CD4-positive, alpha-beta memory T cell (primary cell): ENCODE results near the gene MYO18B. TPM values are rescaled to one million over a fixed set of nuclear protein-coding genes. Genes with fewer than 3 reads are reported as not detected.

Experiments used
- CTCF ChIA-PET: fragments of 350-600 bp; sonication (Branson Sonifier 250); formaldehyde crosslinking; loops from one replicate; lab custom pipeline; 2021; ENCODE audit warnings: inconsistent platforms; ENCODE audit not compliant: partially characterized antibody; lab: Charles Lee
- POLR2A ChIA-PET: fragments of 350-600 bp; sonication (Branson Sonifier 250); formaldehyde crosslinking; loops from one replicate; lab custom pipeline; 2021; ENCODE audit not compliant: partially characterized antibody; lab: Charles Lee
- DNase-seq, 5 donors: peaks; one replicate each; pipeline versions ENCODE4 v3.0.0 to v3.0.0-alpha.2; 2020 to 2022; ENCODE audit warnings: mixed read lengths in 1 of 5
- H3K27ac ChIP-seq: one replicate; pipeline ENCODE4 v1.7.0; 2013; ENCODE audit warnings: low read depth, low read length
- H3K27me3 ChIP-seq: 2 replicates; pipeline ENCODE4 v1.7.0; 2013; ENCODE audit warnings: mild to moderate bottlenecking, low read length, moderate library complexity; ENCODE audit not compliant: insufficient read depth
- H3K36me3 ChIP-seq: 2 replicates; pipeline ENCODE4 v1.7.0; 2013; ENCODE audit warnings: mild to moderate bottlenecking, low read length, moderate library complexity; ENCODE audit not compliant: insufficient read depth
- H3K4me1 ChIP-seq: 2 replicates; pipeline ENCODE4 v1.7.0; 2013; ENCODE audit warnings: mild to moderate bottlenecking, low read length, moderate library complexity; ENCODE audit not compliant: insufficient read depth
- H3K4me3 ChIP-seq, 2 donors: one replicate each; pipeline ENCODE4 v1.7.0; 2013; ENCODE audit warnings: low read length in 2 of 2, mild to moderate bottlenecking in 1 of 2
- H3K9me3 ChIP-seq, 2 donors: one replicate each; pipeline ENCODE4 v1.7.0; 2013; ENCODE audit warnings: low read length in 2 of 2, control low read depth in 1 of 2; ENCODE audit not compliant: control insufficient read depth in 1 of 2
- H3K27ac Mint-ChIP-seq, 7 donors: one replicate each; pipeline ENCODE4 v1.8.0; 2020 to 2021; ENCODE audit warnings: mixed read lengths in 7 of 7, mild to moderate bottlenecking in 6 of 7, inconsistent platforms in 3 of 7, moderate library complexity in 3 of 7
- H3K27me3 Mint-ChIP-seq, 2 donors: one replicate each; pipeline ENCODE4 v1.8.0; 2020 to 2021; ENCODE audit warnings: mixed read lengths in 2 of 2
- H3K36me3 Mint-ChIP-seq, 2 donors: one replicate each; pipeline ENCODE4 v1.8.0; 2020 to 2021; ENCODE audit warnings: mixed read lengths in 2 of 2, inconsistent platforms in 1 of 2, mild to moderate bottlenecking in 1 of 2
- H3K4me1 Mint-ChIP-seq, 4 donors: one replicate each; pipeline ENCODE4 v1.8.0; 2020 to 2021; ENCODE audit warnings: mixed read lengths in 4 of 4, mild to moderate bottlenecking in 1 of 4
- H3K4me3 Mint-ChIP-seq, 8 donors: one replicate each; pipeline ENCODE4 v1.8.0; 2020 to 2021; ENCODE audit warnings: mixed read lengths in 8 of 8, mild to moderate bottlenecking in 7 of 8, moderate library complexity in 6 of 8, inconsistent platforms in 3 of 8
- H3K9me3 Mint-ChIP-seq, 8 donors: one replicate each; pipeline ENCODE4 v1.8.0; 2020 to 2021; ENCODE audit warnings: mixed read lengths in 8 of 8, mild to moderate bottlenecking in 5 of 8, inconsistent platforms in 3 of 8, moderate library complexity in 1 of 8
- intact Hi-C: fragments of 100-400 bp; cut with micrococcal nuclease; formaldehyde crosslinking; loops from one replicate; pipeline ENCODE4 v1.15.1; 2023
- polyA plus RNA-seq, 2 donors: library from polyadenylated mRNA; unstranded; fragments of 300-500 nt; fragmentation: Illumina TruSeq; gene quantifications; one replicate each; pipeline ENCODE4 v1.2.3, GENCODE V29; 2021
- total RNA-seq, 2 experiments: library from RNA; stranded (reverse); gene quantifications; one replicate each; pipeline ENCODE4 v1.2.3, GENCODE V29; 2021

Gene MYO18B
- total and polyA plus RNA-seq, 4 experiments from 2014 or later = 0.02 to 0.26 (median 0.19) TPM; not detected in 1

GRCh38 chr22:25712661-25713400 lies 29.2 kb upstream of the MYO18B start:
- Histone ChIP-seq H3K4me3 (no peak overlapping the region), H3K27ac (no peak overlapping the region), H3K9me3 (no peaks in the 10 kb centered on the region), H3K4me1 (no peaks in the 10 kb centered on the region), H3K27me3 (no peaks in the 10 kb centered on the region), H3K36me3 (no peaks in the 10 kb centered on the region)
- CTCF ChIA-PET = interaction anchor here (1.7 kb wide), 1 partner anchor 10 kb away, joined by 6 read pairs; no protein-coding TSS in a partner anchor
- intact Hi-C loops = no loop called here
- H3K4me3 Mint-ChIP-seq = no peak overlapping the region
- H3K9me3 Mint-ChIP-seq = no peaks in the 10 kb centered on the region
- H3K36me3 Mint-ChIP-seq = peaks cover 0 to 5% of the 10 kb centered on the region in 2 donors
- no peaks in the 10 kb centered on the region for H3K27me3 Mint-ChIP-seq
- peaks cover 0 to 3% (median 2%) of the 10 kb centered on the region in 4 donors for H3K4me1 Mint-ChIP-seq
- no peak for DNase-seq
- no peak overlapping the region for H3K27ac Mint-ChIP-seq
- POLR2A ChIA-PET = no interaction called here

- ChIA-PET POLR2A (no interaction called here), CTCF (no interaction called here)
- no peaks in the 10 kb centered on the region for H3K4me1 ChIP-seq
- Mint-ChIP-seq H3K36me3 (peaks cover 0 to 5% of the 10 kb centered on the region in 2 donors), H3K4me3 (no peak overlapping the region), H3K27me3 (no peaks in the 10 kb centered on the region), H3K27ac (no peak overlapping the region), H3K9me3 (no peaks in the 10 kb centered on the region), H3K4me1 (peaks cover 0 to 3% (median 2%) of the 10 kb centered on the region in 4 donors)
- intact Hi-C loops = no loop called here
- H3K9me3 ChIP-seq = no peaks in the 10 kb centered on the region
- no peak overlapping the region for H3K4me3 ChIP-seq
- no peak overlapping the region for H3K27ac ChIP-seq
- no peak for DNase-seq
- no peaks in the 10 kb centered on the region for H3K27me3 ChIP-seq
- no peaks in the 10 kb centered on the region for H3K36me3 ChIP-seq
Observed at GRCh38 chr22:25714070-25714469, 27.9 kb upstream of the MYO18B start.

DNA sequence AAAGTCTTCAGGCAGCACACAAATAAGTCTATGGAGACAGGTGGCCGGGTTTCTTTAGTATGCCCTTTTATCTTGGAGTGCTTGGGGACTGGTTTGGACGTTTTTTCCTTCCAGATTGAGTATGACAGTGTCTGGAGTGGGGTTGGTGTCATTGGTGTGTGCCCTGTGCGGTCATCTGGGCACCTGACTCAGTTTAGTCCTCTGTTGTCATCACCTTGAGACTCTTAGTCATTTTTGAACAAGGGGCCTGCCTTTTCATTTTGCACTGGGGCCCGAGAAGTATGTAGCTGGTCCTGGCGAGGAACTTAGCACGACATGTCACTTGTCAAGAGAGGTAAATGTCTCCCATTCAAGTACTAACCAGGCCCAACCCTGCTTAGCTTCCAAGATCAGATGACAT lies 27.2 kb upstream of the MYO18B start:
- Histone ChIP-seq H3K4me3 (no peak overlapping the region), H3K9me3 (no peaks in the 10 kb centered on the region), H3K36me3 (no peaks in the 10 kb centered on the region), H3K27ac (no peak overlapping the region), H3K4me1 (no peaks in the 10 kb centered on the region), H3K27me3 (no peaks in the 10 kb centered on the region)
- intact Hi-C loops = no loop called here
- DNase-seq = no peak
- Mint-ChIP-seq H3K36me3 (peaks cover 0 to 5% of the 10 kb centered on the region in 2 donors), H3K27ac (no peak overlapping the region), H3K4me1 (peaks cover 0 to 3% (median 1%) of the 10 kb centered on the region in 4 donors), H3K27me3 (no peaks in the 10 kb centered on the region), H3K9me3 (no peaks in the 10 kb centered on the region), H3K4me3 (no peak overlapping the region)
- ChIA-PET POLR2A (no interaction called here), CTCF (no interaction called here)

DNA sequence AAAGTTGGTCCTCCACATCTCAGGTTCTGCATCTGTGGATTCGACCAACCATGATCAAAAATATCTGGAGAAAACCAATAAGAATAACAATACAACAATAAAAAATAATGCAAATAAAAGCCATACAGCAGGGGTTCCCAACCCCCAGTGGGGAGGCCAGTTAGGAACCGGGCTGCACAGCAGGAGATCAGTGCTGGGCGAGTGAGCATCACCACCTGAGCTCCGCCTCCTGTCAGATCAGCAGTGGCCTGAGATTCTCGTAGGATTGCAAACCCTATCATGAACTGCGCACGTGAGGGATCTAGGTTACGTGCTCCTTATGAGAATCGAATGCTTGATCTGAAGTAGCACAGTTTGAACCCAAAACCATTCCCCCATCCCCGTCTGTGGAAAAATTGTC lies 25.4 kb upstream of the MYO18B start:
- Histone ChIP-seq H3K4me3 (no peak overlapping the region), H3K4me1 (no peaks in the 10 kb centered on the region), H3K27me3 (no peaks in the 10 kb centered on the region), H3K36me3 (no peaks in the 10 kb centered on the region), H3K27ac (no peak overlapping the region), H3K9me3 (no peaks in the 10 kb centered on the region)
- Mint-ChIP-seq H3K36me3 (peaks cover 0 to 1% of the 10 kb centered on the region in 2 donors), H3K27ac (no peak overlapping the region), H3K4me1 (no peaks in the 10 kb centered on the region), H3K4me3 (no peak overlapping the region), H3K9me3 (no peaks in the 10 kb centered on the region), H3K27me3 (no peaks in the 10 kb centered on the region)
- ChIA-PET POLR2A (no interaction called here), CTCF (no interaction called here)
- intact Hi-C loops = no loop called here
- DNase-seq = no peak

DNA sequence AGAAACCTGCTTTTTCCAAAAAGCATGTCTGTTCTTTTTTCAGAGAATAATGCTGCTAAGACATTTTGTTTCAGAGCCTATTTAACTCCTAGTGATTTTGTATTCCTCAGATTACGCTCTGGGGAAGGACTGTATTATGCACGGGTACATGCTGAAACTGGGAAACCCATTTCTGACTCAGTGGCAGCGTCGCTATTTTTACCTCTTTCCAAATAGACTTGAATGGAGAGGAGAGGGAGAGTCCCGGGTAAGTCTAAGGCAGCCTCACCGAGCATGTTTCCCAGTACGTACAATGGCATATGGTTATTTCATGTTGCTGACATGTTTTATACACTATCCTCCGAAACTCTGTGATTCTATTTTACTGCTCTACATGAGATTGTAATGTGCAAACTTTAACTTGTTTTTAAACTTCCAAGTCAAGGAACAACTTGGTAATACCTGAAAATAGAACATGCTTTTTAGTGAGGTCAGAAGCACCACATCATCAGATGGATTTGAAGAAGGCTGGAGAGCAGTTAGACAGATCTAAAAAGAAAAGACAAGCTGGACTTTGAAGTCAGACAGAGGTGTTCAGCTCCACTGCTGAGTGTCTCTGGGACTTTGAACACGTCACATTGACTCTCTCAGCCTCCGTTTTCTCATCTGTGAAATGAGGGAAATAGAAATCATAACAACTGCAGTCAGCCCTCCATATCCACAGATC lies 23.7 kb upstream of the MYO18B start:
- H3K27ac Mint-ChIP-seq = no peak overlapping the region

DNA sequence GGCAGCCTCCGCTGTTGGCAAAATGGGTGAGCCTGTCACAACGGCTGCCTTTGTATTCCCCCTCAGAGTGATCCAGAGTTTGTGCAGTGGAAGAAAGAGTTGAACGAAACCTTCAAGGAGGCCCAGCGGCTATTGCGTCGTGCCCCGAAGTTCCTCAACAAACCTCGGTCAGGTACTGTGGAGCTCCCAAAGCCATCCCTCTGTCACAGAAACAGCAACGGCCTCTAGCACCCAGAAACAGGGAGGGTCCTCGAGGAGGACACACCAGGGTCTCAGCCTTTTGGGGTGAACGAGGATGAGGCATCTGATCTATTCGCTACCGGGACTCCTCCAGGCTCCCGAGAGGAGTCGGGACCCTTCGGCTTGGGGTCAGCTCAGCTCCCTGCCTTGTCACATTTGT lies 19.8 kb upstream of the MYO18B start:
- Mint-ChIP-seq H3K27ac (no peak overlapping the region), H3K4me1 (no peaks in the 10 kb centered on the region), H3K4me3 (no peak overlapping the region), H3K27me3 (no peaks in the 10 kb centered on the region), H3K36me3 (no peaks in the 10 kb centered on the region), H3K9me3 (no peaks in the 10 kb centered on the region)
- H3K27me3 ChIP-seq = no peaks in the 10 kb centered on the region
- CTCF ChIA-PET = no interaction called here
- intact Hi-C loops = no loop called here
- POLR2A ChIA-PET = no interaction called here
- H3K36me3 ChIP-seq = no peaks in the 10 kb centered on the region
- no peak overlapping the region for H3K27ac ChIP-seq
- H3K4me3 ChIP-seq = no peak overlapping the region
- no peaks in the 10 kb centered on the region for H3K4me1 ChIP-seq
- DNase-seq = no peak
- no peaks in the 10 kb centered on the region for H3K9me3 ChIP-seq

More for the DNA sequence above, 23.7 kb upstream of the MYO18B start:
- Histone ChIP-seq H3K9me3 (no peaks in the 10 kb centered on the region), H3K4me1 (no peaks in the 10 kb centered on the region), H3K27me3 (no peaks in the 10 kb centered on the region), H3K27ac (no peak overlapping the region), H3K36me3 (no peaks in the 10 kb centered on the region), H3K4me3 (no peak overlapping the region)
- no peak overlapping the region for H3K4me3 Mint-ChIP-seq
- H3K36me3 Mint-ChIP-seq = no peaks in the 10 kb centered on the region
- POLR2A ChIA-PET = no interaction called here
- intact Hi-C loops = no loop called here
- H3K4me1 Mint-ChIP-seq = no peaks in the 10 kb centered on the region
- no peaks in the 10 kb centered on the region for H3K9me3 Mint-ChIP-seq
- CTCF ChIA-PET = no interaction called here
- no peak for DNase-seq
- no peaks in the 10 kb centered on the region for H3K27me3 Mint-ChIP-seq

DNA sequence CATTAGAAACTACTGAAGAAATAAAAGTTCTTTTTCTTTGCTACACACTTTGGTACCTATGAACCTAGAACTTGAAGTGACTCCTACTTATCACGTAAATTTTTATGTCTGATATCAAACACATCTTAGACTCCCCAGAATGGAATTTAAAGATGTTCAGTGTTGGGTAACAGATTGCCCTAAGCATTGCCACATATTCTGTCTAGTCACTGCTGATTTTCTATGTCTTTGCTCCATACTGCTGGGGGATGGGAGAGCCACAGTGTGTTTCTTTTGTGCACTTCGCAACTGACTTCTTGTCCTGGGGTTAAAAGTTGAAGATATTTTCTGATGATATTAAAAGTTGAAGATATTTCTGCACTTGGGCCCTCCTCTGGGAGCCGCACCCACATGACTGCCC lies 19.4 kb upstream of the MYO18B start:
- H3K36me3 ChIP-seq = no peaks in the 10 kb centered on the region
- Mint-ChIP-seq H3K4me1 (no peaks in the 10 kb centered on the region), H3K27me3 (no peaks in the 10 kb centered on the region), H3K27ac (peak overlapping the region in 1 of 7 donors; percentile 38), H3K4me3 (no peak overlapping the region), H3K9me3 (no peaks in the 10 kb centered on the region), H3K36me3 (no peaks in the 10 kb centered on the region)
- no peaks in the 10 kb centered on the region for H3K9me3 ChIP-seq
- H3K4me3 ChIP-seq = no peak overlapping the region
- ChIA-PET CTCF (no interaction called here), POLR2A (no interaction called here)
- no peak for DNase-seq
- intact Hi-C loops = no loop called here
- no peak overlapping the region for H3K27ac ChIP-seq
- H3K27me3 ChIP-seq = no peaks in the 10 kb centered on the region
- no peaks in the 10 kb centered on the region for H3K4me1 ChIP-seq
